SK-N-SH treated with all-trans-retinoic acid at 6 μM for 48 hours (cell line): ENCODE results near the gene FASN.

Source experiments
- ATAC-seq: fragments of 200-7000 bp; cut with Tn5 transposase; 3 replicates; pipeline ENCODE4 v1.9.1; 2020; ENCODE audit warnings: mild to moderate bottlenecking, moderate library complexity
- ARNTL ChIP-seq: fragments of 450-650 bp; formaldehyde crosslinking; IDR thresholded peaks from 2 replicates; pipeline ENCODE4 v1.5.0; 2020; ENCODE audit warnings: low read depth, mild to moderate bottlenecking, moderate library complexity, borderline replicate concordance
- BACH2 ChIP-seq: fragments of 250-450 bp; sonication (Bioruptor Pico); IDR thresholded peaks from 2 replicates; pipeline ENCODE4 v1.9.0; 2021; ENCODE audit warnings: mild to moderate bottlenecking, borderline replicate concordance
- CSDC2 ChIP-seq: fragments of 250-450 bp; sonication (Bioruptor Pico); IDR thresholded peaks from 2 replicates; pipeline ENCODE4 v1.5.0; 2020; ENCODE audit warnings: mild to moderate bottlenecking, moderate library complexity
- ESRRG ChIP-seq: fragments of 250-450 bp; sonication (Bioruptor Pico); IDR thresholded peaks from 2 replicates; pipeline ENCODE4 v1.6.1; 2021; ENCODE audit warnings: mild to moderate bottlenecking
- GLIS3 ChIP-seq: fragments of 250-450 bp; sonication (Bioruptor Pico); IDR thresholded peaks from 2 replicates; pipeline ENCODE4 v1.5.0; 2020; ENCODE audit warnings: mild to moderate bottlenecking, moderate library complexity
- ISL1 ChIP-seq: fragments of 250-450 bp; sonication (Bioruptor Pico); IDR thresholded peaks from 2 replicates; pipeline ENCODE4 v2.1.2; 2022; ENCODE audit warnings: mild to moderate bottlenecking, moderate library complexity
- OSR1 ChIP-seq: fragments of 250-450 bp; sonication (Bioruptor Pico); IDR thresholded peaks from 2 replicates; pipeline ENCODE4 v1.8.0; 2022; ENCODE audit warnings: moderate library complexity, mild to moderate bottlenecking, inconsistent platforms
- RARB ChIP-seq: fragments of 250-450 bp; sonication (Bioruptor Pico); IDR thresholded peaks from 2 replicates; pipeline ENCODE4 v1.8.0; 2021; ENCODE audit warnings: mild to moderate bottlenecking, moderate library complexity
- SNAI2 ChIP-seq: fragments of 250-450 bp; sonication (Bioruptor Pico); IDR thresholded peaks from 2 replicates; pipeline ENCODE4 v1.5.0; 2020; ENCODE audit warnings: mild to moderate bottlenecking, moderate library complexity
- TCF4 ChIP-seq: fragments of 250-450 bp; sonication (Bioruptor Pico); IDR thresholded peaks from 2 replicates; pipeline ENCODE4 v1.8.0; 2021; ENCODE audit warnings: mild to moderate bottlenecking, moderate library complexity, borderline replicate concordance
- TOX ChIP-seq: fragments of 250-450 bp; sonication (Bioruptor Pico); IDR thresholded peaks from 2 replicates; pipeline ENCODE4 v1.8.0; 2021; ENCODE audit warnings: mild to moderate bottlenecking, moderate library complexity, borderline replicate concordance
- ZC3H10 ChIP-seq: fragments of 250-450 bp; sonication (Bioruptor Pico); IDR thresholded peaks from 2 replicates; pipeline ENCODE4 v1.5.1; 2021; ENCODE audit warnings: mild to moderate bottlenecking, moderate library complexity
- ZFP3 ChIP-seq: fragments of 250-450 bp; sonication (Bioruptor Pico); IDR thresholded peaks from 2 replicates; pipeline ENCODE4 v1.5.0; 2020; ENCODE audit warnings: mild to moderate bottlenecking, moderate library complexity
- ZFP30 ChIP-seq: fragments of 450-650 bp; formaldehyde crosslinking; IDR thresholded peaks from 2 replicates; pipeline ENCODE4 v1.5.0; 2022; ENCODE audit warnings: mild to moderate bottlenecking, moderate library complexity
- ZNF565 ChIP-seq: fragments of 450-650 bp; formaldehyde crosslinking; conservative IDR thresholded peaks from 2 replicates; pipeline ENCODE4 v1.5.0; 2020; ENCODE audit warnings: low read depth, mild to moderate bottlenecking, moderate library complexity
- ZNF8 ChIP-seq: fragments of 450-650 bp; formaldehyde crosslinking; IDR thresholded peaks from 2 replicates; pipeline ENCODE4 v1.5.0; 2020; ENCODE audit warnings: mild to moderate bottlenecking, moderate library complexity
- TF ChIP-seq, protein P1 (sequence below): fragments of 250-450 bp; sonication (Bioruptor Pico); IDR thresholded peaks from 2 replicates; pipeline ENCODE4 v1.5.1; 2020; ENCODE audit warnings: low read depth, mild to moderate bottlenecking, moderate library complexity
- TF ChIP-seq, protein P2 (sequence below): fragments of 250-450 bp; sonication (Bioruptor Pico); IDR thresholded peaks from 2 replicates; pipeline ENCODE4 v1.5.0; 2020; ENCODE audit warnings: mild to moderate bottlenecking, moderate library complexity
- TF ChIP-seq, protein P3 (sequence below): fragments of 250-450 bp; sonication (Bioruptor Pico); IDR thresholded peaks from 2 replicates; pipeline ENCODE4 v1.8.0; 2020; ENCODE audit warnings: mild to moderate bottlenecking, moderate library complexity, borderline replicate concordance
- TF ChIP-seq, protein P4 (sequence below): fragments of 250-450 bp; sonication (Bioruptor Pico); IDR thresholded peaks from 2 replicates; pipeline ENCODE4 v1.5.1; 2021; ENCODE audit warnings: mild to moderate bottlenecking, moderate library complexity

The FASN gene

DNA sequence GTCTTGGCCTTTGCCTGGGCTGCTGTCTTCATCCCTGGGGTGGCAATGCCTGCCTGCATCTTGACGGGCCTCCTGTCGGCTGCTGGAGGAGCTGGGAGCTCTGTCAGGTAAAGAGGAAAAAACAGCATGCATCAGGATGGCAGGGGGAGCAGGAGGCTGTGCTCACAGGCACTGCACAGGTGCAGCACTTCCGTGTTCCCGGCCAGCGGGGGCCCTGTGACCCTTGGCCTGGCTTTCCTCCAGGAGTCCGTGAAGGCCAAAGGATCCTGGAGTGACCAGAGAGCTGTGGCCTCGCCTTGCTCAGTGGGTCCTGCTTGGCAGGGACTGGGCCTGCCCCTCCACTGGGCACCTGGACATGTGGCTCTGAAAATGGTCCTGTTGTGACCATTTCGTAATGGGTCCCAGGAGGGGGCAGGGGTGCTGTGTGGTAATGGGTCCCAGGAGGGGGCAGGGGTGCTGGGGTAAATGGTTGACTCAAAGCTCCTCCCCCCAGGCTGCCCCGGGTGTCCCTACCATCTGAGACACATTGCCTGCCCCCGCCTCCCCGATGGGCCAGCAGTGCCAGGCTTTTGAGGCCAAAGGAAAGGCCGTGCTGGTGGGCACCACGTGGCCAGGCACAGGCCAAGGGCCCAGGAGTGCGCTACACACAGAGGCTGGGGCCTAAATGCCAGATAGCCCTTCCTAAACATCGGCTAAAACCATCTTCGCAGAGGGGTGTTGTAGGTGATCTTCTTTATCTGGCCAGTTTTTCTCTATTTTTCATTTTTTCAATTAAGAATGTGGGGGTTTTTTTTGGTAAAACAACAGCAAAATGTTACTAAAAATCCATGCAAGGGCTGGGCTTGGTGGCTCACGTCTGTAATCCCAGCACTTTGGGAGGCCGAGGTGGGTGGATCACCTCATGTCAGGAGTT is 4.0 kb upstream of the FASN start:
- ATAC-seq: no peak
- TF ChIP-seq TCF4 (CRISPR knock-in tag) (no peak), ZC3H10 (no peak), TOX (CRISPR knock-in tag) (no peak), BACH2 (CRISPR knock-in tag) (no peak), ZFP3 (CRISPR knock-in tag) (no peak), GLIS3 (no peak), CSDC2 (CRISPR knock-in tag) (no peak), RARB (CRISPR knock-in tag) (no peak), ESRRG (CRISPR knock-in tag) (no peak), ZFP30 (CRISPR knock-in tag) (no peak), ZNF565 (CRISPR knock-in tag) (no peak), SNAI2 (CRISPR knock-in tag) (no peak)
- TF ChIP-seq, protein P1, sequence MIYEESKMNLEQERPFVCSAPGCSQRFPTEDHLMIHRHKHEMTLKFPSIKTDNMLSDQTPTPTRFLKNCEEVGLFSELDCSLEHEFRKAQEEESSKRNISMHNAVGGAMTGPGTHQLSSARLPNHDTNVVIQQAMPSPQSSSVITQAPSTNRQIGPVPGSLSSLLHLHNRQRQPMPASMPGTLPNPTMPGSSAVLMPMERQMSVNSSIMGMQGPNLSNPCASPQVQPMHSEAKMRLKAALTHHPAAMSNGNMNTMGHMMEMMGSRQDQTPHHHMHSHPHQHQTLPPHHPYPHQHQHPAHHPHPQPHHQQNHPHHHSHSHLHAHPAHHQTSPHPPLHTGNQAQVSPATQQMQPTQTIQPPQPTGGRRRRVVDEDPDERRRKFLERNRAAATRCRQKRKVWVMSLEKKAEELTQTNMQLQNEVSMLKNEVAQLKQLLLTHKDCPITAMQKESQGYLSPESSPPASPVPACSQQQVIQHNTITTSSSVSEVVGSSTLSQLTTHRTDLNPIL (CRISPR knock-in tag): no peak
- TF ChIP-seq, protein P2, sequence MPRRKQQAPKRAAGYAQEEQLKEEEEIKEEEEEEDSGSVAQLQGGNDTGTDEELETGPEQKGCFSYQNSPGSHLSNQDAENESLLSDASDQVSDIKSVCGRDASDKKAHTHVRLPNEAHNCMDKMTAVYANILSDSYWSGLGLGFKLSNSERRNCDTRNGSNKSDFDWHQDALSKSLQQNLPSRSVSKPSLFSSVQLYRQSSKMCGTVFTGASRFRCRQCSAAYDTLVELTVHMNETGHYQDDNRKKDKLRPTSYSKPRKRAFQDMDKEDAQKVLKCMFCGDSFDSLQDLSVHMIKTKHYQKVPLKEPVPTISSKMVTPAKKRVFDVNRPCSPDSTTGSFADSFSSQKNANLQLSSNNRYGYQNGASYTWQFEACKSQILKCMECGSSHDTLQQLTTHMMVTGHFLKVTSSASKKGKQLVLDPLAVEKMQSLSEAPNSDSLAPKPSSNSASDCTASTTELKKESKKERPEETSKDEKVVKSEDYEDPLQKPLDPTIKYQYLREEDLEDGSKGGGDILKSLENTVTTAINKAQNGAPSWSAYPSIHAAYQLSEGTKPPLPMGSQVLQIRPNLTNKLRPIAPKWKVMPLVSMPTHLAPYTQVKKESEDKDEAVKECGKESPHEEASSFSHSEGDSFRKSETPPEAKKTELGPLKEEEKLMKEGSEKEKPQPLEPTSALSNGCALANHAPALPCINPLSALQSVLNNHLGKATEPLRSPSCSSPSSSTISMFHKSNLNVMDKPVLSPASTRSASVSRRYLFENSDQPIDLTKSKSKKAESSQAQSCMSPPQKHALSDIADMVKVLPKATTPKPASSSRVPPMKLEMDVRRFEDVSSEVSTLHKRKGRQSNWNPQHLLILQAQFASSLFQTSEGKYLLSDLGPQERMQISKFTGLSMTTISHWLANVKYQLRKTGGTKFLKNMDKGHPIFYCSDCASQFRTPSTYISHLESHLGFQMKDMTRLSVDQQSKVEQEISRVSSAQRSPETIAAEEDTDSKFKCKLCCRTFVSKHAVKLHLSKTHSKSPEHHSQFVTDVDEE (CRISPR knock-in tag): no peak
- TF ChIP-seq, protein P3, sequence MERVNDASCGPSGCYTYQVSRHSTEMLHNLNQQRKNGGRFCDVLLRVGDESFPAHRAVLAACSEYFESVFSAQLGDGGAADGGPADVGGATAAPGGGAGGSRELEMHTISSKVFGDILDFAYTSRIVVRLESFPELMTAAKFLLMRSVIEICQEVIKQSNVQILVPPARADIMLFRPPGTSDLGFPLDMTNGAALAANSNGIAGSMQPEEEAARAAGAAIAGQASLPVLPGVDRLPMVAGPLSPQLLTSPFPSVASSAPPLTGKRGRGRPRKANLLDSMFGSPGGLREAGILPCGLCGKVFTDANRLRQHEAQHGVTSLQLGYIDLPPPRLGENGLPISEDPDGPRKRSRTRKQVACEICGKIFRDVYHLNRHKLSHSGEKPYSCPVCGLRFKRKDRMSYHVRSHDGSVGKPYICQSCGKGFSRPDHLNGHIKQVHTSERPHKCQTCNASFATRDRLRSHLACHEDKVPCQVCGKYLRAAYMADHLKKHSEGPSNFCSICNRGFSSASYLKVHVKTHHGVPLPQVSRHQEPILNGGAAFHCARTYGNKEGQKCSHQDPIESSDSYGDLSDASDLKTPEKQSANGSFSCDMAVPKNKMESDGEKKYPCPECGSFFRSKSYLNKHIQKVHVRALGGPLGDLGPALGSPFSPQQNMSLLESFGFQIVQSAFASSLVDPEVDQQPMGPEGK (CRISPR knock-in tag): no peak

DNA sequence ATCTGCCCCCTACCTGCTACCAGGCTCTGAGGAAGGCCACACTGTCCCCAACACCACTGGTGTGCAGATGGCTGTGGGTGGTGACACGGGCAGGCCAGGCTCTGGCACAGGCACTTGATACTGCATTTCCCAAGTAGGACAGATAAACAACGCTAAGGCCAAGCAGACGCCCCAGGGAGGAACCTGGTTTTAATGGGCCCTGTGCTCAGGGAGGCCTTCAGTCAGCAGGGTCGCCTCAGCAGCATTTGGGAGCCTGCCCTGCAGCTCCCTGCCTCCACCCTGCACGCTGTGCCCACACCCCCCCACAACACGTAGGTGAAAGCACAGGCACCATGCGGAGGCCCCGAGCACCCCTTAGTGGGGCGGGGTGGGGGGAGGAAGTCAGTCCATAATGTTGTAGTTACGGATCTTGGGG is 3.3 kb upstream of the FASN start:
- no peak for ATAC-seq
- TF ChIP-seq ISL1 (CRISPR knock-in tag) (no peak), RARB (CRISPR knock-in tag) (no peak), ZFP3 (CRISPR knock-in tag) (no peak), OSR1 (CRISPR knock-in tag) (no peak), ZNF565 (CRISPR knock-in tag) (no peak), ESRRG (CRISPR knock-in tag) (no peak), ZC3H10 (no peak), TOX (CRISPR knock-in tag) (no peak), ZFP30 (CRISPR knock-in tag) (no peak), GLIS3 (no peak), ZNF8 (no peak), ARNTL (CRISPR knock-in tag) (no peak), SNAI2 (CRISPR knock-in tag) (no peak)
- TF ChIP-seq, protein P4, sequence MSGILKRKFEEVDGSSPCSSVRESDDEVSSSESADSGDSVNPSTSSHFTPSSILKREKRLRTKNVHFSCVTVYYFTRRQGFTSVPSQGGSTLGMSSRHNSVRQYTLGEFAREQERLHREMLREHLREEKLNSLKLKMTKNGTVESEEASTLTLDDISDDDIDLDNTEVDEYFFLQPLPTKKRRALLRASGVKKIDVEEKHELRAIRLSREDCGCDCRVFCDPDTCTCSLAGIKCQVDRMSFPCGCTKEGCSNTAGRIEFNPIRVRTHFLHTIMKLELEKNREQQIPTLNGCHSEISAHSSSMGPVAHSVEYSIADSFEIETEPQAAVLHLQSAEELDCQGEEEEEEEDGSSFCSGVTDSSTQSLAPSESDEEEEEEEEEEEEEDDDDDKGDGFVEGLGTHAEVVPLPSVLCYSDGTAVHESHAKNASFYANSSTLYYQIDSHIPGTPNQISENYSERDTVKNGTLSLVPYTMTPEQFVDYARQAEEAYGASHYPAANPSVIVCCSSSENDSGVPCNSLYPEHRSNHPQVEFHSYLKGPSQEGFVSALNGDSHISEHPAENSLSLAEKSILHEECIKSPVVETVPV (CRISPR knock-in tag): no peak

DNA sequence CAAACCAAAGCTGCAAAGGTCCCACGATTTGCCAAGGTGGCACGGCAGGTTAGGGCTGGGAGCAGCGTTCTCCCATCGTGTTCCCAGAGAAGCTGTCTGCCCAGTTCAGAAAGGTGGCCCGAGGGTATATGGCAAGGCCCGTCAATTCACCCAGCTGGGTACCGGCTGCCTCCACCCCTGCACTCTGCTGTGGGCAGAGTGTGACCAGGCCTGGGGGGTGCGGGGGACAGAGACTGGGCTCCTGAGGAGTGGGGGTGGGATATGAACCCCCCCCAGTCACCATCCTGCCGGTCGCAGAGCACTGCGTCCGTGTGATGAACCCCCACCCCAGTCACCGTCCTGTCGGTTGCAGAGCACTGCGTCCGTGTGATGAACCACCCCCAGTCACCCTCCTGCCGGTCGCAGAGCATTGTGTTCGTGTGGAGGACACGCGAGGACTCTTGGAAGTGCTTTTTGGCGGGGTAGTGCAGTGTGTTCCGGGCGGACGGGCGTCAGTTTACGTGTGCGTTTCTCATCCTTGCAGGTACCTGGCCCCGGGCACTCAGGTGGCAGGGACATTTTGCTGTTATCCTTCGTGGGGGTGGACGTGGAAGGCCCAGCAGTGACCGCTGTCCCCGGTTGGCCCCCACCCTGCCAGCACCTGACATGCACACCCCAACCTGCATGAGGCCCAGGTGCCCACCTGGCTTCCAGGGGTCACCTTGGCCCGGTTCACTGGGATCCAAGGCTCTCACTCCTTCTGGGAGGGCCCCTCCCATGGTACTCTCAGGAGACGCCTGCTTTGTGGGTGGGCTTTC is 2.7 kb upstream of the FASN start:
- ATAC-seq: no peak
- no peak for TF ChIP-seq ZFP30 (CRISPR knock-in tag)
